Ureter (tissue), 1 donor: ENCODE data around the gene CCT7. TPM values are rescaled to one million over a fixed set of nuclear protein-coding genes. Genes with fewer than 3 reads are reported as not detected.

ENCODE experiments used
- DNase-seq: peaks from one replicate; pipeline ENCODE4 v3.0.0-alpha.2; 2020; ENCODE audit warnings: low spot score
- total RNA-seq: library from RNA; stranded (reverse); gene quantifications from one replicate; pipeline ENCODE4 v1.2.4, GENCODE V29; 2023
- donor health status: DM: yes; HTN: yes; CAD: no.

The CCT7 gene
- total RNA-seq, 1 donor from 2014 or later: 237 TPM

DNA sequence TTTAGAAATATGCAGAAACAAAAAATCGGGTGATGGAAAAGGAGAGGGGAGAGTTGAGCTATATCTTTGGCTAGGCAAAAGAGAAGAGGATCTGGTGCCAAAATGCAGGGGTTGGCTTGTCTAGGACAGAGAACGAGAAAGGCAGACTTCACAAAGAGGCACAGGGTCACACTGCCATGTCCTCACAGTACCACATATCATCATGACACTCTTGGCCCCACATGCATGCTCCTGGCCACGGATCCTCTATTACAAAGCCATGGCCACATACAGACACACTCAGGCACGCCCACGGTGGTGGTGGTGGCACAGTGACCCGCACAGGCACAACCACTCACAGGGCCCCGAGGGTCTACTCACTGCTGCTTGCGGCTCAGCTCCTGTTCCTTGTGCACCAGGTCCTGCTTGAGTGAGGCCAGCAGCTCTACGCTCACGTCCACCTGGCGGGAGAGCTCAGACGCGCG is 34.3 kb downstream of the CCT7 start:
- no peak for DNase-seq

GRCh38 chr2:73268830-73269685 is 35.0 kb downstream of the CCT7 start:
- no peak for DNase-seq

- no peak for DNase-seq
These were observed 35.8 kb downstream of the CCT7 start for GRCh38 chr2:73269686-73270465.

- no peak for DNase-seq
These were observed 38.2 kb downstream of the CCT7 start for GRCh38 chr2:73272270-73272669.

- DNase-seq: no peak
These were observed 45.7 kb downstream of the CCT7 start for GRCh38 chr2:73279852-73280251.

DNA sequence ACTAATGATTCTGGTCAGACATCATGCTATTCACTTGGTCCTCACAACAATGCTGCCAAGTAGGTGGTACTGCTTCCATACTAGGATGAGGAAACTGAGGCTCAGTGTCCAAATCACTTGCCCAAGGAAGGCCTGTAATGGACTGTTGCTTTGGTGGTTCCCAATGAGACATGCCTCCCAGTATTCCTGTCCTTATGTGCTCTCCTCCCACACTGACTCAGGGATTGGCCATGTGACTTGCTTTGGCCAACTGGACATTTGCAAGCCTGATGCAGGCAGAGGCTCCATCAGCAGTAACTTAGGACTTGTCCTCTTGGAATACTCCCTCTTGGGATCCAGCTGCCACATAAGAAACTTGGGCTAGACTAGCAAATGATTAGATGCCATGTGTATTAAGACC is 47.1 kb downstream of the CCT7 start:
- DNase-seq: no peak

- DNase-seq: no peak
These were observed 48.9 kb downstream of the CCT7 start for GRCh38 chr2:73282924-73283544.

DNA sequence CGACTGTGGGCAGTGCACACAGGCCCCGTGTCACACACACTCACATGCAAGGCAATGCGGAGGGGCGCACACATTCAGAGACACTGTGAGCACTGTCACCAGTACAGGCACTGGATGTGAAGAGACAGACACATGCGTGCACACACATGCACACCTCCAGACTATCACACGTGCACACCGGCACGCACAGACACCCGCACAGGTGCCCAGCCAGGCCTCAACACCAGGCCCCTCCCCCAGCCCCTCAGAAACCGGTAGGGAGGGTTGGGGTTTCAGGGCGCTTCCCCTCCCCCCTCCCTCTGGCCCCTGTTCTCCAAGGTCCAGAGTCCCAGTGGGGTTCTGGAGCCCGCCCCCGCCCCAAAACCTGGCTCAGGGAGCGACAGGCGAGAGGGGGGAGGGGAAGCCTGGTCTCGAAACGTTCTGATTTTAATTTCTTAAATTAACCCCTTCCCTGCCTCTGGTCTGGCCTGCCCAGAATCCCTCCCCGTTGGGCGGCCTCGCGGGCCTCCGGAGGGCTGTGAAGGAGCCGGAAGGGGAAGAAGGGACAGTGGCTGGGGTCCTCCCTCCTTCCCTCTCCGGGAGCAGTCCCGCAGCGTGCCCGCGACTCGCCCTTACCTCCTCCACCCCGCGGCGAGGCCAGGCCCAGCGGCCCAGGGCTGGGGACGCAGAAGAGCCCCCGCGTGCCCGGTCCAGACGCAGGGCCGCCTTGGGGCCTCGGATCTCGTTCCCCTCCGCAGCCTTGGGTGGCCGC is 49.6 kb downstream of the CCT7 start:
- DNase-seq: no peak

DNA sequence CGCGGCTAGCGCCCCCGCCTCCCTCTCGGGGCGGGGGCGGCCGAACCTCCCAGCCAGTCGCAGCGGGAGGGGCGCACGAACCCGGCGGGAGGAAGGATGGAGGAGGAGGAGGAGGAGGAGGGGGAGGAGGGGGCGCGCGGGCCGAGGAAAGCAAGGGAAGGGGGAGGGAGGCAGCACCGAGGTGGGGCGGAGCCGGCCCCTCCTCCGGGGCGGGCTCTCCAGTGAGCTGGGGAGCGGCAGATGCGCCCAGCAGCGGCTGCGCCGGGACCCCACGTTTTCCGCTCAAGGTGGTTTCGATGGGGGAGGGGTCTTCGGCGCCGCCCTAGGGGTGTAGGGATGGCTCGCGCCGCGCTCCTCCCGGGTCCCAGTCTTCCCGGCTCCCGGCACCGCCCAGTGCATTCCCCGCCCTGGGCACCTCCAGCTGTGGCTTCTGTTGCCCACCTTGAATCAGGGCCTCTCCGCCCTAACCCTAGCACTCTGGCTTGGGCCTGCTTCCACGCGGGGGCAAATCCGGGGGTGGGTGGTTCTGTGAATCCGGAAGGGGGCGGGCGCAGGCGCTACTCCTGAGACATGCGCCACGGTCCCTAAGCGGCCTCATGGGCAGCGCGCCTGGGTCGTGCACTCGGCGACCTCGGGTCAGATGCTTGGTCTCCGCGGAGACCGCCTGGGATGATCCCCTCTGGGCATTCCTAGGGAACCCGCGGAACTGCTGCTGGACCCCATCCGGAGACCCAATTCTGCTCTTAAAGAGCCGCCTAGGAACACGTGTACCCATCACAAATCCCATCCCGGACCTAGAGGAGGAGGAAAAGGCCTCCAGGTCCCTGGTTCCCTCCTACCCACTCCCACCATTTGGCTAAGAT is 50.4 kb downstream of the CCT7 start, which contains the start of gene FBXO41:
TSS of gene FBXO41 (minus strand) at position 183 of the 863 bp plus-strand sequence. CDS start 14,848 bp downstream, outside the sequence.
- peak; percentile 54 for DNase-seq

- no peak for DNase-seq
These were observed 51.1 kb downstream of the CCT7 start for GRCh38 chr2:73285159-73285739.

DNA sequence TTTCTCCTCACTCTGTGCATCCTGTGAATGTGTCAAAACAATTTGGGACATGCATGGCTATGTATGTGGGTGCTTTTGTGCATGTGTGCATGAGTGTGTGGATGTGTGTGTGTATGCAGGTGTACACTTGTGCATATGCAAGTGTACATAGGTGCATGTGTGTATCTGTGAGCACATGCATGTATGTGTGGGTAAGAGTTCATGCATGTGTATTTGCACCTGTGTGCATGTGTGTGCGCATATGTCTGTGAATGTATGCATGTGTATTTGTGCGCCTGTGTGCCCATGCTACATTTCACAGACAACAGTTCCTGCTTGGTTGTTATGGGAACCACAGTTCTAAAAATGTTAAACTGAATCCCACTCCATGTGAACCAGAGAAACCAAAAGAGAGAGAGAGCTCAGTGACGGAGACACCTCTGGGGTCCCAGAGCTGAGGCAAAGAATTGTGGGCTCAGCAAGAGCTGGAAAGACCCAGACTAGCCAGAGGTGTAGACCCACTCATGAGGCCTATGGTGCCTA is 52.1 kb downstream of the CCT7 start:
- DNase-seq: no peak

GRCh38 chr2:73289304-73289703 is 55.2 kb downstream of the CCT7 start:
- DNase-seq: no peak

GRCh38 chr2:73290049-73290839 is 56.1 kb downstream of the CCT7 start:
- no peak for DNase-seq

- no peak for DNase-seq
These were observed 57.0 kb downstream of the CCT7 start for GRCh38 chr2:73291093-73291460.

GRCh38 chr2:73291461-73292315 is 57.6 kb downstream of the CCT7 start:
- no peak for DNase-seq

GRCh38 chr2:73292316-73292905 is 58.3 kb downstream of the CCT7 start:
- DNase-seq: no peak

GRCh38 chr2:73292906-73293533 is 58.9 kb downstream of the CCT7 start:
- DNase-seq: no peak
